SK-N-SH (cell line): ENCODE measurements around the gene PLD1. TPM values are rescaled to one million over a fixed set of nuclear protein-coding genes. Genes with fewer than 3 reads are reported as not detected.

Experiments used
- CTCF ChIA-PET: fragments of 300-600, 350-600 bp; formaldehyde crosslinking; extraction: SDS; loops from one replicate; lab custom pipeline; 2021; lab: Yijun Ruan, JAX
- POLR2A ChIA-PET: fragments of 350-600 bp; sonication (Branson Sonifier 250); formaldehyde crosslinking; extraction: SDS; loops from one replicate; lab custom pipeline; 2020; ENCODE audit warnings: antibody characterized with exemption, inconsistent platforms; lab: Yijun Ruan, JAX
- DNase-seq: peaks from one replicate; pipeline ENCODE4 v3.0.0; 2012
- H2AFZ ChIP-seq: fragments of 200-600 bp; sonication (generic); 2 replicates; pipeline ENCODE4 v1.8.1; 2016; ENCODE audit warnings: antibody characterized with exemption, mild to moderate bottlenecking, low read depth
- H3F3A ChIP-seq: fragments of 200-600 bp; sonication (generic); replicated peaks from 2 replicates; pipeline ENCODE3; 2016; ENCODE audit warnings: antibody characterized with exemption, mild to moderate bottlenecking; ENCODE audit not compliant: insufficient read depth
- H3K27ac ChIP-seq, 2 experiments: fragments of 200-500 bp in 1 of 2; fragments of 200-600 bp in 1 of 2; sonication (Bioruptor generic) in 1 of 2; sonication (generic), shearing (Covaris generic) in 1 of 2; 2 replicates each; pipeline versions ENCODE4 v1.5.1 to v1.6.1; 2014 to 2016; ENCODE audit warnings: low read depth in 2 of 2, inconsistent platforms in 1 of 2, low read length in 1 of 2, mild to moderate bottlenecking in 1 of 2, mixed read lengths in 1 of 2
- H3K27me3 ChIP-seq: fragments of 200-600 bp; sonication (generic), shearing (Covaris generic); 2 replicates; pipeline ENCODE4 v1.6.1; 2016; ENCODE audit warnings: mixed run types; ENCODE audit not compliant: insufficient read depth
- H3K36me3 ChIP-seq, 2 experiments: fragments of 200-500 bp in 1 of 2; fragments of 200-600 bp in 1 of 2; sonication (Bioruptor generic) in 1 of 2; sonication (generic) in 1 of 2; replicated peaks in 1 of 2; 2 replicates each; pipeline versions ENCODE3 to v1.5.1; 2014 to 2016; ENCODE audit warnings: low read length in 1 of 2, mild to moderate bottlenecking in 1 of 2; ENCODE audit not compliant: insufficient read depth in 2 of 2, control insufficient read depth in 1 of 2
- H3K4me1 ChIP-seq, 2 experiments: fragments of 200-500 bp in 1 of 2; fragments of 200-600 bp in 1 of 2; sonication (Bioruptor generic) in 1 of 2; sonication (generic), shearing (Covaris generic) in 1 of 2; 2 replicates each; pipeline versions ENCODE4 v1.5.1 to v1.6.1; 2014 to 2016; ENCODE audit warnings: low read depth in 1 of 2, low read length in 1 of 2, mixed run types in 1 of 2; ENCODE audit not compliant: insufficient read depth in 2 of 2, control insufficient read depth in 1 of 2
- H3K4me2 ChIP-seq: fragments of 200-600 bp; sonication (generic), shearing (Covaris generic); 2 replicates; pipeline ENCODE4 v1.6.1; 2017; ENCODE audit warnings: mixed run types
- H3K4me3 ChIP-seq, 2 experiments: fragments of 200-500 bp in 1 of 2; fragments of 200-600 bp in 1 of 2; sonication (Bioruptor generic) in 1 of 2; sonication (generic), shearing (Covaris generic) in 1 of 2; 2 replicates each; pipeline versions ENCODE4 v1.5.1 to v1.8.1; 2014 to 2016; ENCODE audit warnings: low read depth in 2 of 2, inconsistent platforms in 1 of 2, low read length in 1 of 2, mild to moderate bottlenecking in 1 of 2, mixed read lengths in 1 of 2, moderate library complexity in 1 of 2
- H3K79me2 ChIP-seq: fragments of 200-600 bp; sonication (generic); 2 replicates; pipeline ENCODE4 v1.8.1; 2017; ENCODE audit warnings: mild to moderate bottlenecking; ENCODE audit not compliant: insufficient read depth
- H3K9ac ChIP-seq: fragments of 200-600 bp; sonication (generic); 2 replicates; pipeline ENCODE4 v1.6.1; 2017; ENCODE audit warnings: mixed run types
- H3K9me2 ChIP-seq: fragments of 200-600 bp; sonication (generic); 2 replicates; pipeline ENCODE4 v1.6.1; 2017; ENCODE audit warnings: mixed run types
- H3K9me3 ChIP-seq: fragments of 200-600 bp; sonication (generic); 2 replicates; pipeline ENCODE4 v1.6.1; 2017; ENCODE audit warnings: mixed run types, mild to moderate bottlenecking, moderate library complexity
- H4K20me1 ChIP-seq: fragments of 200-600 bp; sonication (generic); 2 replicates; pipeline ENCODE4 v1.6.1; 2017; ENCODE audit warnings: mild to moderate bottlenecking, mixed run types; ENCODE audit not compliant: insufficient read depth
- EZH2phosphoT487 ChIP-seq: fragments of 200-600 bp; sonication (generic); IDR thresholded peaks from 2 replicates; pipeline ENCODE4 v1.6.1; 2017; ENCODE audit warnings: low read depth, mixed run types, mild to moderate bottlenecking, antibody characterized with exemption, moderate library complexity, borderline replicate concordance
- FOSL2 ChIP-seq: IDR thresholded peaks from 2 replicates; pipeline ENCODE4 v1.4.0; 2012; ENCODE audit warnings: low read depth, mild to moderate bottlenecking, moderate library complexity, borderline replicate concordance
- FOXJ3 ChIP-seq: sonication (generic); formaldehyde crosslinking; IDR thresholded peaks from 2 replicates; pipeline ENCODE4 v1.5.1; 2020; ENCODE audit warnings: mild to moderate bottlenecking, missing genetic modification reagents
- GABPA ChIP-seq: IDR thresholded peaks from 2 replicates; pipeline ENCODE4 v1.4.0; 2012; ENCODE audit warnings: low read depth, mild to moderate bottlenecking
- GATA2 ChIP-seq: sonication (generic); formaldehyde crosslinking; IDR thresholded peaks from 2 replicates; pipeline ENCODE4 v1.5.0; 2020; ENCODE audit warnings: mild to moderate bottlenecking, missing genetic modification reagents
- MEF2A ChIP-seq: IDR thresholded peaks from 2 replicates; pipeline ENCODE4 v1.4.0; 2012; ENCODE audit warnings: low read depth, borderline replicate concordance
- NFIC ChIP-seq: IDR thresholded peaks from 2 replicates; pipeline ENCODE4 v1.4.0; 2012; ENCODE audit warnings: borderline replicate concordance
- RXRA ChIP-seq: IDR thresholded peaks from 2 replicates; pipeline ENCODE4 v1.4.0; 2012; ENCODE audit warnings: low read depth, mild to moderate bottlenecking, borderline replicate concordance
- SIN3A ChIP-seq: IDR thresholded peaks from 2 replicates; pipeline ENCODE4 v1.6.1; 2012; ENCODE audit warnings: low read depth, mild to moderate bottlenecking, low read length, moderate library complexity, borderline replicate concordance
- TCF12 ChIP-seq: IDR thresholded peaks from 2 replicates; pipeline ENCODE4 v1.4.0; 2012
- WGBS: methylation state at CpG from one replicate; pipeline ENCODE4 v1.1.6; 2017; ENCODE audit warnings: low lambda C conversion rate; 5-methylcytosine and 5-hydroxymethylcytosine counted together
- polyA plus RNA-seq, 3 experiments: library from polyadenylated mRNA; depleted of rRNA; stranded (reverse); fragments of >200 nt; gene quantifications; 2 replicates each; pipeline ENCODE4 v1.2.3, GENCODE V29; 2012
- TF ChIP-seq, protein P1 (sequence below): fragments of 150-350 bp; IDR thresholded peaks from 2 replicates; pipeline ENCODE4 v1.6.1; 2016; ENCODE audit warnings: mild to moderate bottlenecking, low read depth, low read length
- TF ChIP-seq, protein P2 (sequence below): fragments of 200-600 bp; sonication (generic); IDR thresholded peaks from 2 replicates; pipeline ENCODE4 v1.6.1; 2017; ENCODE audit warnings: antibody characterized with exemption, mild to moderate bottlenecking, moderate library complexity
- TF ChIP-seq, protein P3 (sequence below): IDR thresholded peaks from 2 replicates; pipeline ENCODE4 v1.6.1; 2012; ENCODE audit warnings: mild to moderate bottlenecking, low read depth, low read length, moderate library complexity
- TF ChIP-seq, protein P4 (sequence below): IDR thresholded peaks from 2 replicates; pipeline ENCODE4 v1.4.0; 2012; ENCODE audit warnings: low read depth, borderline replicate concordance
- TF ChIP-seq, protein P5 (sequence below): fragments of 150-350 bp; IDR thresholded peaks from 2 replicates; pipeline ENCODE4 v1.6.1; 2017; ENCODE audit warnings: antibody characterized with exemption, low read length, low read depth, borderline replicate concordance
- TF ChIP-seq, protein P6 (sequence below): IDR thresholded peaks from 2 replicates; pipeline ENCODE4; 2012

PLD1 gene
- polyA plus RNA-seq, 1 of the 3 experiments (the other 2 are of a cell fraction): 6.2 TPM

DNA sequence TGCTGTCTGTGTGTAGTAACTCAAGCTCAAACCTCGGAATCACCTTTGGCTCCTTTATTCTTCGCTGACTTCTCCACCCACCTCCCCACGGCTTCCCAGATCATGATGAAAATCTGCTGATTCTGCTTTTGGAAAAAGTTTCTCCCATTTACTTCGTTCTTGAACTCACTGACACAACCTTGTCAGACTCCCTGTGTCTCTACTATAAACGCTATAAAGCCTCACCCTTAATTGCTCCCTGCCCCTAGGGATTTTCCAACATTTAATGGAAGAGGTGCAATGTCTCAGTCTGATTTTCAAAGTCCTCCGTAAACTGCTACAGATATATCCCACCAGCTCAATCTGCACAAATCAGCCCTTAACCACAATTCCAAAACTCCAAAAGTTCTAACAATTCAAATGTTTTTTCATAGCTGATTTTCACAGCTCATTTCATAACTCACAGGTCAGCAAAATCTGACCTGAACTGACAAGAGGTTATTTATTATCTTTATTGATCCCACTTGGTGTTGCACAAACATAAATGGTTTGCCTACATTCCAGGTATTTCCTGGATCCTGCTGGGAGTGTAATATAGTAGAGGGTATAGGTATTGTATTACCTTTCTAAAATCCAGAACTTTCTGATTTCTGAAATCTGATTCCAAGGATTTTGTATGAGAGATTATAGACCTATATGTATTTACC, 129.4 kb downstream of the PLD1 start:
- H4K20me1 ChIP-seq: no peaks in the 10 kb centered on the region
- no peaks in the 10 kb centered on the region for H3K9me3 ChIP-seq
- POLR2A ChIA-PET: no interaction called here
- TF ChIP-seq NFIC (no peak), GATA2 (no peak), RXRA (no peak), EZH2phosphoT487 (no peak), FOXJ3 (CRISPR knock-in tag) (no peak), FOSL2 (no peak), SIN3A (no peak), TCF12 (no peak), MEF2A (no peak), GABPA (no peak)
- TF ChIP-seq, protein P1, sequence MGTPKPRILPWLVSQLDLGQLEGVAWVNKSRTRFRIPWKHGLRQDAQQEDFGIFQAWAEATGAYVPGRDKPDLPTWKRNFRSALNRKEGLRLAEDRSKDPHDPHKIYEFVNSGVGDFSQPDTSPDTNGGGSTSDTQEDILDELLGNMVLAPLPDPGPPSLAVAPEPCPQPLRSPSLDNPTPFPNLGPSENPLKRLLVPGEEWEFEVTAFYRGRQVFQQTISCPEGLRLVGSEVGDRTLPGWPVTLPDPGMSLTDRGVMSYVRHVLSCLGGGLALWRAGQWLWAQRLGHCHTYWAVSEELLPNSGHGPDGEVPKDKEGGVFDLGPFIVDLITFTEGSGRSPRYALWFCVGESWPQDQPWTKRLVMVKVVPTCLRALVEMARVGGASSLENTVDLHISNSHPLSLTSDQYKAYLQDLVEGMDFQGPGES: no peak
- TF ChIP-seq, protein P2, sequence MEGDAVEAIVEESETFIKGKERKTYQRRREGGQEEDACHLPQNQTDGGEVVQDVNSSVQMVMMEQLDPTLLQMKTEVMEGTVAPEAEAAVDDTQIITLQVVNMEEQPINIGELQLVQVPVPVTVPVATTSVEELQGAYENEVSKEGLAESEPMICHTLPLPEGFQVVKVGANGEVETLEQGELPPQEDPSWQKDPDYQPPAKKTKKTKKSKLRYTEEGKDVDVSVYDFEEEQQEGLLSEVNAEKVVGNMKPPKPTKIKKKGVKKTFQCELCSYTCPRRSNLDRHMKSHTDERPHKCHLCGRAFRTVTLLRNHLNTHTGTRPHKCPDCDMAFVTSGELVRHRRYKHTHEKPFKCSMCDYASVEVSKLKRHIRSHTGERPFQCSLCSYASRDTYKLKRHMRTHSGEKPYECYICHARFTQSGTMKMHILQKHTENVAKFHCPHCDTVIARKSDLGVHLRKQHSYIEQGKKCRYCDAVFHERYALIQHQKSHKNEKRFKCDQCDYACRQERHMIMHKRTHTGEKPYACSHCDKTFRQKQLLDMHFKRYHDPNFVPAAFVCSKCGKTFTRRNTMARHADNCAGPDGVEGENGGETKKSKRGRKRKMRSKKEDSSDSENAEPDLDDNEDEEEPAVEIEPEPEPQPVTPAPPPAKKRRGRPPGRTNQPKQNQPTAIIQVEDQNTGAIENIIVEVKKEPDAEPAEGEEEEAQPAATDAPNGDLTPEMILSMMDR: no peak
- TF ChIP-seq, protein P3, sequence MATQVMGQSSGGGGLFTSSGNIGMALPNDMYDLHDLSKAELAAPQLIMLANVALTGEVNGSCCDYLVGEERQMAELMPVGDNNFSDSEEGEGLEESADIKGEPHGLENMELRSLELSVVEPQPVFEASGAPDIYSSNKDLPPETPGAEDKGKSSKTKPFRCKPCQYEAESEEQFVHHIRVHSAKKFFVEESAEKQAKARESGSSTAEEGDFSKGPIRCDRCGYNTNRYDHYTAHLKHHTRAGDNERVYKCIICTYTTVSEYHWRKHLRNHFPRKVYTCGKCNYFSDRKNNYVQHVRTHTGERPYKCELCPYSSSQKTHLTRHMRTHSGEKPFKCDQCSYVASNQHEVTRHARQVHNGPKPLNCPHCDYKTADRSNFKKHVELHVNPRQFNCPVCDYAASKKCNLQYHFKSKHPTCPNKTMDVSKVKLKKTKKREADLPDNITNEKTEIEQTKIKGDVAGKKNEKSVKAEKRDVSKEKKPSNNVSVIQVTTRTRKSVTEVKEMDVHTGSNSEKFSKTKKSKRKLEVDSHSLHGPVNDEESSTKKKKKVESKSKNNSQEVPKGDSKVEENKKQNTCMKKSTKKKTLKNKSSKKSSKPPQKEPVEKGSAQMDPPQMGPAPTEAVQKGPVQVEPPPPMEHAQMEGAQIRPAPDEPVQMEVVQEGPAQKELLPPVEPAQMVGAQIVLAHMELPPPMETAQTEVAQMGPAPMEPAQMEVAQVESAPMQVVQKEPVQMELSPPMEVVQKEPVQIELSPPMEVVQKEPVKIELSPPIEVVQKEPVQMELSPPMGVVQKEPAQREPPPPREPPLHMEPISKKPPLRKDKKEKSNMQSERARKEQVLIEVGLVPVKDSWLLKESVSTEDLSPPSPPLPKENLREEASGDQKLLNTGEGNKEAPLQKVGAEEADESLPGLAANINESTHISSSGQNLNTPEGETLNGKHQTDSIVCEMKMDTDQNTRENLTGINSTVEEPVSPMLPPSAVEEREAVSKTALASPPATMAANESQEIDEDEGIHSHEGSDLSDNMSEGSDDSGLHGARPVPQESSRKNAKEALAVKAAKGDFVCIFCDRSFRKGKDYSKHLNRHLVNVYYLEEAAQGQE: no peak
- TF ChIP-seq, protein P4, sequence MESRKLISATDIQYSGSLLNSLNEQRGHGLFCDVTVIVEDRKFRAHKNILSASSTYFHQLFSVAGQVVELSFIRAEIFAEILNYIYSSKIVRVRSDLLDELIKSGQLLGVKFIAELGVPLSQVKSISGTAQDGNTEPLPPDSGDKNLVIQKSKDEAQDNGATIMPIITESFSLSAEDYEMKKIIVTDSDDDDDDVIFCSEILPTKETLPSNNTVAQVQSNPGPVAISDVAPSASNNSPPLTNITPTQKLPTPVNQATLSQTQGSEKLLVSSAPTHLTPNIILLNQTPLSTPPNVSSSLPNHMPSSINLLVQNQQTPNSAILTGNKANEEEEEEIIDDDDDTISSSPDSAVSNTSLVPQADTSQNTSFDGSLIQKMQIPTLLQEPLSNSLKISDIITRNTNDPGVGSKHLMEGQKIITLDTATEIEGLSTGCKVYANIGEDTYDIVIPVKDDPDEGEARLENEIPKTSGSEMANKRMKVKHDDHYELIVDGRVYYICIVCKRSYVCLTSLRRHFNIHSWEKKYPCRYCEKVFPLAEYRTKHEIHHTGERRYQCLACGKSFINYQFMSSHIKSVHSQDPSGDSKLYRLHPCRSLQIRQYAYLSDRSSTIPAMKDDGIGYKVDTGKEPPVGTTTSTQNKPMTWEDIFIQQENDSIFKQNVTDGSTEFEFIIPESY: no peak
- TF ChIP-seq, protein P5, sequence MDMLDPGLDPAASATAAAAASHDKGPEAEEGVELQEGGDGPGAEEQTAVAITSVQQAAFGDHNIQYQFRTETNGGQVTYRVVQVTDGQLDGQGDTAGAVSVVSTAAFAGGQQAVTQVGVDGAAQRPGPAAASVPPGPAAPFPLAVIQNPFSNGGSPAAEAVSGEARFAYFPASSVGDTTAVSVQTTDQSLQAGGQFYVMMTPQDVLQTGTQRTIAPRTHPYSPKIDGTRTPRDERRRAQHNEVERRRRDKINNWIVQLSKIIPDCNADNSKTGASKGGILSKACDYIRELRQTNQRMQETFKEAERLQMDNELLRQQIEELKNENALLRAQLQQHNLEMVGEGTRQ: no peak
- TF ChIP-seq, protein P6, sequence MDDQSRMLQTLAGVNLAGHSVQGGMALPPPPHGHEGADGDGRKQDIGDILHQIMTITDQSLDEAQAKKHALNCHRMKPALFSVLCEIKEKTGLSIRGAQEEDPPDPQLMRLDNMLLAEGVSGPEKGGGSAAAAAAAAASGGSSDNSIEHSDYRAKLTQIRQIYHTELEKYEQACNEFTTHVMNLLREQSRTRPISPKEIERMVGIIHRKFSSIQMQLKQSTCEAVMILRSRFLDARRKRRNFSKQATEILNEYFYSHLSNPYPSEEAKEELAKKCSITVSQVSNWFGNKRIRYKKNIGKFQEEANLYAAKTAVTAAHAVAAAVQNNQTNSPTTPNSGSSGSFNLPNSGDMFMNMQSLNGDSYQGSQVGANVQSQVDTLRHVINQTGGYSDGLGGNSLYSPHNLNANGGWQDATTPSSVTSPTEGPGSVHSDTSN: no peak
- no peaks in the 10 kb centered on the region for H3K79me2 ChIP-seq
- H3F3A ChIP-seq: no peaks in the 10 kb centered on the region
- WGBS: 91% methylated on average over 6 of the region's 6 CpGs
- no peak overlapping the region for H3K4me3 ChIP-seq
- no peaks in the 10 kb centered on the region for H3K27me3 ChIP-seq
- CTCF ChIA-PET: interaction anchor here (1.0 to 1.4 kb wide), 2 partner anchors 23 to 454 kb away, joined by 4 to 5 read pairs; no protein-coding TSS in a partner anchor
- H2AFZ ChIP-seq: no peak overlapping the region
- H3K4me1 ChIP-seq: no peaks in the 10 kb centered on the region
- H3K36me3 ChIP-seq: no peaks in the 10 kb centered on the region
- no peak overlapping the region for H3K27ac ChIP-seq
- DNase-seq: no peak
- H3K9me2 ChIP-seq: no peaks in the 10 kb centered on the region
- no peak overlapping the region for H3K9ac ChIP-seq
- H3K4me2 ChIP-seq: no peak overlapping the region
